Spleen (tissue), 7 donors: ENCODE results near the gene CFAP45.

Experiments used
- CTCF ChIP-seq, 11 experiments: fragments of 200-600 bp in 7 of 11; fragments of 450-650 bp in 4 of 11; sonication (generic) in 4 of 11; IDR thresholded peaks in 8 of 11; conservative IDR thresholded peaks in 3 of 11; 1 replicate in 7 of 11; 2 replicates in 4 of 11; pipeline versions ENCODE4 v1.4.0 to v1.8.0; 2016 to 2021; ENCODE audit warnings: antibody characterized with exemption in 11 of 11, inconsistent platforms in 4 of 11, mild to moderate bottlenecking in 1 of 11
- POLR2A ChIP-seq, 3 donors: fragments of 450-650 bp; IDR thresholded peaks; one replicate each; pipeline ENCODE4 v1.5.1; 2017; ENCODE audit warnings: antibody characterized with exemption in 3 of 3, mild to moderate bottlenecking in 1 of 3
- POLR2AphosphoS5 ChIP-seq, 3 donors: sonication (generic); formaldehyde crosslinking; IDR thresholded peaks; one replicate each; pipeline ENCODE4 v1.5.1; 2017; ENCODE audit warnings: antibody characterized with exemption in 3 of 3
- donor health status: DM: no; HTN: no; CAD: no; lungs with moderate emphysema.
- donor health status: DM: no; HTN: no; CAD: no.
- donor health status: DM: no; HTN: no; CAD: no.

DNA sequence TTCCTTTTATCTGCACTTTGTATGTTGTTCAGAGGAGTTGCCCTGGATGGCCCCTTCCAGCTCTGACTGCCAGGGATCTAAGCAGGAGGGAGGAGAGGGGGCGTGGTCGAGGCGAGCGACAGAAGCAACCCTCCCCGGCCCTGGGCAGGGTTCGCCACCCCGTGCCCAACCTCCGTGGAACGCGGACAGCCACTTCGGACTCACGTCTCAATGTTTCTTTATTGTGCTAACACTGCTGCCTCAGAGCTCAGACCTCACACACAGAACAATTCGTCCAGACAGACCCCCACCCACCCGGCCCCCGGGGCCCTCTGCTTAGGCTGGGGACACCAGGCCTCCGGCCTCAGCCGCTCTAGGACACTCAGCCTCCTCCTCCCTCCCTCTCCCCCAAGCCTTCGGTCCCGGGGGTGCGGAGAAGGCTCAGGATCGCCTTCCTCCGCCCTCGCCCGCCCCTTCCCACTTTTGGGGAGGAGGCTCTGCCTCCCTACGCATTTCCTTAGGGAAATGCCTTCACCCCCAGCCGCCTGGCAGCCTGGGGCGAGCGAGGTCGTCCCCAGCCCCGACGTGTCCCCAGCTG, 45.8 kb downstream of the CFAP45 start:
- TF ChIP-seq POLR2AphosphoS5 (IDR thresholded peaks at IDR 0.05) (peak in 1 of 3 donors; percentile 20), POLR2A (IDR thresholded peaks at IDR 0.05) (peak in 1 of 3 donors; percentile 33), CTCF (IDR thresholded peaks at IDR 0.05 in 8 of 11, conservative IDR thresholded peaks at IDR 0.05 in 3 of 11) (no peak)
